ENCODE results near the gene LCMT1. TPM values are rescaled to one million over a fixed set of nuclear protein-coding genes. Genes with fewer than 3 reads are reported as not detected.
"Not testable (repeated sequence)": the region's sequence is repeated elsewhere in the genome, so short reads cannot be mapped to it uniquely, and the experiment has no call there.

The LCMT1 gene
- 39.3 and 49.2 TPM in 2 replicates for total RNA-seq (2014; rRNA removed; shearing (Covaris generic))

- peak; percentile 93 for DNase-seq (ENCODE audit: low read depth)
Measured at GRCh38 chr16:25111403-25112166, at the start of gene LCMT1. TSS of gene LCMT1 (plus strand) at chr16:25111742. CDS start at chr16:25111884, 142 bp downstream.

GRCh38 chr16:25063102-25063501 lies 48.4 kb upstream of the LCMT1 start:
- DNase-seq (ENCODE audit: low read depth) = no peak

- no peak for DNase-seq (ENCODE audit: low read depth)
Measured at GRCh38 chr16:25063865-25064264, 47.7 kb upstream of the LCMT1 start.

GRCh38 chr16:25064281-25064680 lies 47.3 kb upstream of the LCMT1 start:
- DNase-seq (ENCODE audit: low read depth) = not testable (repeated sequence)

- DNase-seq (ENCODE audit: low read depth) = no peak
Measured at GRCh38 chr16:25064937-25065336, 46.6 kb upstream of the LCMT1 start.

- no peak for DNase-seq (ENCODE audit: low read depth)
Measured at GRCh38 chr16:25065899-25066298, 45.6 kb upstream of the LCMT1 start.

GRCh38 chr16:25066426-25066746 lies 45.2 kb upstream of the LCMT1 start:
- DNase-seq (ENCODE audit: low read depth) = no peak

GRCh38 chr16:25066747-25067631 lies 44.6 kb upstream of the LCMT1 start:
- DNase-seq (ENCODE audit: low read depth) = peak; percentile 82

GRCh38 chr16:25073854-25074253 lies 37.7 kb upstream of the LCMT1 start:
- DNase-seq (ENCODE audit: low read depth) = no peak

- no peak for DNase-seq (ENCODE audit: low read depth)
Measured at GRCh38 chr16:25078386-25078978, 33.1 kb upstream of the LCMT1 start.

- DNase-seq (ENCODE audit: low read depth) = no peak
Measured at GRCh38 chr16:25079637-25080378, 31.7 kb upstream of the LCMT1 start.

- no peak for DNase-seq (ENCODE audit: low read depth)
Measured at GRCh38 chr16:25080420-25081131, 31.0 kb upstream of the LCMT1 start.

- no peak for DNase-seq (ENCODE audit: low read depth)
Measured at GRCh38 chr16:25081702-25082101, 29.8 kb upstream of the LCMT1 start.

- no peak for DNase-seq (ENCODE audit: low read depth)
Measured at GRCh38 chr16:25083065-25083464, 28.5 kb upstream of the LCMT1 start.

GRCh38 chr16:25083701-25084100 lies 27.8 kb upstream of the LCMT1 start:
- DNase-seq (ENCODE audit: low read depth) = no peak

GRCh38 chr16:25084797-25085196 lies 26.7 kb upstream of the LCMT1 start:
- no peak for DNase-seq (ENCODE audit: low read depth)

GRCh38 chr16:25087761-25088160 lies 23.8 kb upstream of the LCMT1 start:
- DNase-seq (ENCODE audit: low read depth) = no peak

- DNase-seq (ENCODE audit: low read depth) = no peak
Measured at GRCh38 chr16:25089351-25089750, 22.2 kb upstream of the LCMT1 start.

- no peak for DNase-seq (ENCODE audit: low read depth)
Measured at GRCh38 chr16:25092441-25092840, 19.1 kb upstream of the LCMT1 start.

- no peak for DNase-seq (ENCODE audit: low read depth)
Measured at GRCh38 chr16:25093208-25094061, 18.1 kb upstream of the LCMT1 start.

All from Daoy (cell line).